Uterus (tissue), 2 donors: ENCODE data around the gene ITIH2.

Experiments
- POLR2A ChIP-seq, 2 donors: fragments of 450-650 bp; IDR thresholded peaks; one replicate each; pipeline ENCODE4 v1.6.1; 2016; ENCODE audit warnings: antibody characterized with exemption in 2 of 2, mild to moderate bottlenecking in 1 of 2, moderate library complexity in 1 of 2
- TF ChIP-seq, protein P1 (sequence below), 4 experiments: fragments of 200-600 bp in 2 of 4; fragments of 450-650 bp in 2 of 4; sonication (generic) in 2 of 4; IDR thresholded peaks; one replicate each; pipeline ENCODE4 v1.5.1; 2016 to 2019; ENCODE audit warnings: antibody characterized with exemption in 4 of 4, mild to moderate bottlenecking in 2 of 4, moderate library complexity in 1 of 4

DNA sequence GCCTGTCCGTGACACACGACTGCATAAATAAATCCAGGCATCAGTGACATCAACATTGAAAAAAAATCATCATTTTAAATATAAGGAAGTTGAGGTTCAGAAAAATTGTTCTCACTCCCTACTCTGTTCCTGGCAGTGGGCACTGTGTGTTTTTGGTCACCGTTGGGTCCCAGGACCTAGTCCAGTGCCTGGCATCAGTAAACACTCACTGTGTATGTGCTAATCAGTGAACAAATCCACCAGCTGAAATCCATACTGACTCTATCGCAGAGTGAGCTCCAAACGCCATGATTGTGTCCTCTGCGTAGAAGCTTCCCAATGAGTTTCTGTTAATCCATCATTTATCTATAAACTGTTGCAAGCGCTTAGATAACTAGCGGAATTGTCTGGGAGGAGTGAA lies 41.2 kb downstream of the ITIH2 start:
- TF ChIP-seq, protein P1, sequence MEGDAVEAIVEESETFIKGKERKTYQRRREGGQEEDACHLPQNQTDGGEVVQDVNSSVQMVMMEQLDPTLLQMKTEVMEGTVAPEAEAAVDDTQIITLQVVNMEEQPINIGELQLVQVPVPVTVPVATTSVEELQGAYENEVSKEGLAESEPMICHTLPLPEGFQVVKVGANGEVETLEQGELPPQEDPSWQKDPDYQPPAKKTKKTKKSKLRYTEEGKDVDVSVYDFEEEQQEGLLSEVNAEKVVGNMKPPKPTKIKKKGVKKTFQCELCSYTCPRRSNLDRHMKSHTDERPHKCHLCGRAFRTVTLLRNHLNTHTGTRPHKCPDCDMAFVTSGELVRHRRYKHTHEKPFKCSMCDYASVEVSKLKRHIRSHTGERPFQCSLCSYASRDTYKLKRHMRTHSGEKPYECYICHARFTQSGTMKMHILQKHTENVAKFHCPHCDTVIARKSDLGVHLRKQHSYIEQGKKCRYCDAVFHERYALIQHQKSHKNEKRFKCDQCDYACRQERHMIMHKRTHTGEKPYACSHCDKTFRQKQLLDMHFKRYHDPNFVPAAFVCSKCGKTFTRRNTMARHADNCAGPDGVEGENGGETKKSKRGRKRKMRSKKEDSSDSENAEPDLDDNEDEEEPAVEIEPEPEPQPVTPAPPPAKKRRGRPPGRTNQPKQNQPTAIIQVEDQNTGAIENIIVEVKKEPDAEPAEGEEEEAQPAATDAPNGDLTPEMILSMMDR (IDR thresholded peaks at IDR 0.05) = no peak
- TF ChIP-seq POLR2A (IDR thresholded peaks at IDR 0.05) = no peak
